Transverse colon (tissue), 4 donors: ENCODE data around the gene PACRGL.

Source experiments
- EP300 ChIP-seq: sonication (generic); formaldehyde crosslinking; IDR thresholded peaks from one replicate; pipeline ENCODE4 v1.6.1; 2017; ENCODE audit warnings: antibody characterized with exemption, low read depth
- POLR2A ChIP-seq: fragments of 450-650 bp; IDR thresholded peaks from one replicate; pipeline ENCODE4 v1.6.1; 2016; ENCODE audit warnings: antibody characterized with exemption, mild to moderate bottlenecking, moderate library complexity
- POLR2AphosphoS5 ChIP-seq, 3 donors: sonication (generic); formaldehyde crosslinking; IDR thresholded peaks; one replicate each; pipeline ENCODE4 v1.6.1; 2016; ENCODE audit warnings: antibody characterized with exemption in 3 of 3
- TF ChIP-seq, protein P1 (sequence below), 5 experiments: fragments of 200-600 bp in 3 of 5; fragments of 450-650 bp in 2 of 5; sonication (generic) in 3 of 5; IDR thresholded peaks; 1 replicate in 2 of 5; 2 replicates in 3 of 5; pipeline ENCODE4 v1.5.1; 2016 to 2017; ENCODE audit warnings: antibody characterized with exemption in 5 of 5, inconsistent platforms in 3 of 5, mild to moderate bottlenecking in 2 of 5, moderate library complexity in 1 of 5

DNA sequence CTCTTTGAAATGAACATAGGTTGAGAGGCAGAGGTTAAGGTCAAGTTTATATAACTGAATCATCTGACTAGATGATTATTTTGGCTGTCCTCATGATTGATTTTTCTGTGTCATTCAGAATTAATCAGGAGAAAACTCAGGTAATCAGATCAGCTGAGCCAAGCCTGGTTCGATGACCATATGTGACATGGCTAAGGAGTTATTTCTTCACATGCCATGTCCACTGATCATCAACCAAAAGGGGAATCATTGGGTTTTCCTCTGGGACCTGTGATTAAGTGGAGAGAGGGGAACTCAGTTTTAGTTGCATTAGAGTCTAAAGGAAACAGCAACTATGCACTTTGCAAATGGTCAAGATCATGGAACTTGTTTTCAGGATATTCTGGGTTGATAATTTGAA is 20.3 kb upstream of the PACRGL start:
- no peak for TF ChIP-seq POLR2A
- TF ChIP-seq POLR2AphosphoS5 (IDR thresholded peaks at IDR 0.05) = no peak
- TF ChIP-seq, protein P1, sequence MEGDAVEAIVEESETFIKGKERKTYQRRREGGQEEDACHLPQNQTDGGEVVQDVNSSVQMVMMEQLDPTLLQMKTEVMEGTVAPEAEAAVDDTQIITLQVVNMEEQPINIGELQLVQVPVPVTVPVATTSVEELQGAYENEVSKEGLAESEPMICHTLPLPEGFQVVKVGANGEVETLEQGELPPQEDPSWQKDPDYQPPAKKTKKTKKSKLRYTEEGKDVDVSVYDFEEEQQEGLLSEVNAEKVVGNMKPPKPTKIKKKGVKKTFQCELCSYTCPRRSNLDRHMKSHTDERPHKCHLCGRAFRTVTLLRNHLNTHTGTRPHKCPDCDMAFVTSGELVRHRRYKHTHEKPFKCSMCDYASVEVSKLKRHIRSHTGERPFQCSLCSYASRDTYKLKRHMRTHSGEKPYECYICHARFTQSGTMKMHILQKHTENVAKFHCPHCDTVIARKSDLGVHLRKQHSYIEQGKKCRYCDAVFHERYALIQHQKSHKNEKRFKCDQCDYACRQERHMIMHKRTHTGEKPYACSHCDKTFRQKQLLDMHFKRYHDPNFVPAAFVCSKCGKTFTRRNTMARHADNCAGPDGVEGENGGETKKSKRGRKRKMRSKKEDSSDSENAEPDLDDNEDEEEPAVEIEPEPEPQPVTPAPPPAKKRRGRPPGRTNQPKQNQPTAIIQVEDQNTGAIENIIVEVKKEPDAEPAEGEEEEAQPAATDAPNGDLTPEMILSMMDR (IDR thresholded peaks at IDR 0.05) = no peak
- no peak for TF ChIP-seq EP300
